Right ventricle myocardium superior (tissue), 1 donor: ENCODE results near the gene ILKAP. TPM values are rescaled to one million over a fixed set of nuclear protein-coding genes. Genes with fewer than 3 reads are reported as not detected.

Experiments
- ATAC-seq: fragments of 200-7000 bp; cut with Tn5 transposase; one replicate; pipeline ENCODE4 v1.9.1; 2020; ENCODE audit warnings: mild to moderate bottlenecking; ENCODE audit not compliant: poor library complexity
- DNase-seq: peaks from one replicate; pipeline ENCODE4 v3.0.0-alpha.2; 2020
- intact Hi-C: fragments of 100-400 bp; cut with DNase I; formaldehyde crosslinking; loops from one replicate; pipeline ENCODE4 v1.11.2; 2022
- total RNA-seq: library from RNA; stranded (reverse); fragmentation: NEBNext Ultra II Directional; extraction: Animal tissue kit (Norgen Biotek cat#: 25700); gene quantifications from one replicate; pipeline ENCODE4 v1.2.1, GENCODE V29; 2021
- donor health status: DM: no; HTN: yes; CAD: no; lungs with severe emphysema.

ILKAP gene
- total RNA-seq, 1 donor from 2014 or later = 23.8 TPM

- DNase-seq (no peak), ATAC-seq (peak; percentile 51)
- intact Hi-C loops = no loop called here
These were observed 33.7 kb downstream of the ILKAP start for GRCh38 chr2:238169708-238170251.

GRCh38 chr2:238169048-238169707 lies 34.3 kb downstream of the ILKAP start:
- DNase-seq = no peak
- intact Hi-C loops = no loop called here

GRCh38 chr2:238168196-238169047 lies 35.1 kb downstream of the ILKAP start:
- DNase-seq = no peak
- no peak for ATAC-seq
- intact Hi-C loops = no loop called here

More at GRCh38 chr2:238169048-238169707, 34.3 kb downstream of the ILKAP start:
- ATAC-seq = peak; percentile 48

GRCh38 chr2:238167761-238168160 lies 35.7 kb downstream of the ILKAP start:
- ATAC-seq (no peak), DNase-seq (no peak)
- intact Hi-C loops = no loop called here

GRCh38 chr2:238167344-238167715 lies 36.2 kb downstream of the ILKAP start:
- intact Hi-C loops = no loop called here

GRCh38 chr2:238166391-238167343 lies 36.8 kb downstream of the ILKAP start:
- no peak for ATAC-seq
- intact Hi-C loops = no loop called here

More at GRCh38 chr2:238167344-238167715, 36.2 kb downstream of the ILKAP start:
- no peak for ATAC-seq
- DNase-seq = no peak

GRCh38 chr2:238165288-238165921 lies 38.1 kb downstream of the ILKAP start:
- ATAC-seq (no peak), DNase-seq (peak; percentile 35)
- intact Hi-C loops = no loop called here

More at GRCh38 chr2:238166391-238167343, 36.8 kb downstream of the ILKAP start:
- no peak for DNase-seq

- no peak for DNase-seq
- ATAC-seq = no peak
- intact Hi-C loops = no loop called here
These were observed 38.6 kb downstream of the ILKAP start for GRCh38 chr2:238164906-238165287.

- intact Hi-C loops = no loop called here
These were observed 39.9 kb downstream of the ILKAP start for GRCh38 chr2:238163481-238164198.

GRCh38 chr2:238162846-238163441 lies 40.6 kb downstream of the ILKAP start:
- DNase-seq = no peak
- ATAC-seq = no peak
- intact Hi-C loops = no loop called here

More at GRCh38 chr2:238163481-238164198, 39.9 kb downstream of the ILKAP start:
- ATAC-seq = no peak
- DNase-seq = no peak

GRCh38 chr2:238162251-238162845 lies 41.1 kb downstream of the ILKAP start:
- intact Hi-C loops = no loop called here
- DNase-seq (no peak), ATAC-seq (no peak)

GRCh38 chr2:238161291-238162051 lies 42.0 kb downstream of the ILKAP start:
- ATAC-seq (no peak), DNase-seq (peak; percentile 37)
- intact Hi-C loops = no loop called here

GRCh38 chr2:238160206-238161129 lies 43.0 kb downstream of the ILKAP start:
- intact Hi-C loops = no loop called here
- no peak for ATAC-seq
- DNase-seq = peak; percentile 40

- ATAC-seq = no peak
- peak; percentile 36 for DNase-seq
- intact Hi-C loops = no loop called here
These were observed 43.8 kb downstream of the ILKAP start for GRCh38 chr2:238159661-238160205.

- ATAC-seq = no peak
- intact Hi-C loops = no loop called here
- peak; percentile 32 for DNase-seq
These were observed 44.4 kb downstream of the ILKAP start for GRCh38 chr2:238159071-238159539.
